ENCODE measurements around the gene KLHDC9. TPM values are rescaled to one million over a fixed set of nuclear protein-coding genes. Genes with fewer than 3 reads are reported as not detected.

Gene KLHDC9
- total and polyA plus RNA-seq, 2 donors (not counting 1 experiment from before 2014, with no cell fraction given), result 0.95 to 3.0 TPM

DNA sequence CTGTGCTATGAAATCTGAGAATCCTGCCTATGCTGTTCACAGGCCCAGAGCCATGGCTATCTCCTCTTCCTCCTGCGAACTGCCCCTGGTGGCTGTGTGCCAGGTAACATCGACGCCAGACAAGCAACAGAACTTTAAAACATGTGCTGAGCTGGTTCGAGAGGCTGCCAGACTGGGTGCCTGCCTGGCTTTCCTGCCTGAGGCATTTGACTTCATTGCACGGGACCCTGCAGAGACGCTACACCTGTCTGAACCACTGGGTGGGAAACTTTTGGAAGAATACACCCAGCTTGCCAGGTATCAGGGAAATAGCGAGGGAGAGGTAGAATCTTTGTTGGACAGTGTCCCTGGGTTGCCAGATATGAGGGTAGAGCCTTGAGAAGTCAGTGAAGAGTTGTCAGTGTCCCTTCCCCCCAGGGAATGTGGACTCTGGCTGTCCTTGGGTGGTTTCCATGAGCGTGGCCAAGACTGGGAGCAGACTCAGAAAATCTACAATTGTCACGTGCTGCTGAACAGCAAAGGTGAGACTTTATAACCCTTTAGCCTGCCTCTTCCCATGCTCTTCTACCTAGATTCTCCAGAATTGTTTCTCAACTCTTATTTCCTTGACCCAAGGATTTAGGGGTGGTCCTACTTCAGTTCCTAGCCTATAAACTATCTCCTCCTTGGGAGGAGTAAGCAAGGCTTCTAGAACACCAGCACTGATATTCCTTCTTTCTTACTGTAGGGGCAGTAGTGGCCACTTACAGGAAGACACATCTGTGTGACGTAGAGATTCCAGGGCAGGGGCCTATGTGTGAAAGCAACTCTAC, 21.1 kb downstream of the KLHDC9 start:
- H3K79me2 ChIP-seq (ENCODE audit: control insufficient read depth, insufficient read depth, low read length), result peaks cover 48% of the 10 kb centered on the region
- H3K9ac ChIP-seq (ENCODE audit: insufficient read depth, low read length), result peak overlapping the region; percentile 97
- peaks cover 2% of the 10 kb centered on the region for H4K20me1 ChIP-seq (ENCODE audit: control insufficient read depth, extremely low read depth, insufficient read depth, low read length)
- peak overlapping the region; percentile 100 for H3K4me2 ChIP-seq (ENCODE audit: extremely low read depth, insufficient read depth, low read length)
- TF ChIP-seq, protein P1, sequence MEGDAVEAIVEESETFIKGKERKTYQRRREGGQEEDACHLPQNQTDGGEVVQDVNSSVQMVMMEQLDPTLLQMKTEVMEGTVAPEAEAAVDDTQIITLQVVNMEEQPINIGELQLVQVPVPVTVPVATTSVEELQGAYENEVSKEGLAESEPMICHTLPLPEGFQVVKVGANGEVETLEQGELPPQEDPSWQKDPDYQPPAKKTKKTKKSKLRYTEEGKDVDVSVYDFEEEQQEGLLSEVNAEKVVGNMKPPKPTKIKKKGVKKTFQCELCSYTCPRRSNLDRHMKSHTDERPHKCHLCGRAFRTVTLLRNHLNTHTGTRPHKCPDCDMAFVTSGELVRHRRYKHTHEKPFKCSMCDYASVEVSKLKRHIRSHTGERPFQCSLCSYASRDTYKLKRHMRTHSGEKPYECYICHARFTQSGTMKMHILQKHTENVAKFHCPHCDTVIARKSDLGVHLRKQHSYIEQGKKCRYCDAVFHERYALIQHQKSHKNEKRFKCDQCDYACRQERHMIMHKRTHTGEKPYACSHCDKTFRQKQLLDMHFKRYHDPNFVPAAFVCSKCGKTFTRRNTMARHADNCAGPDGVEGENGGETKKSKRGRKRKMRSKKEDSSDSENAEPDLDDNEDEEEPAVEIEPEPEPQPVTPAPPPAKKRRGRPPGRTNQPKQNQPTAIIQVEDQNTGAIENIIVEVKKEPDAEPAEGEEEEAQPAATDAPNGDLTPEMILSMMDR (conservative IDR thresholded peaks at IDR 0.05 in 1 of 2, IDR thresholded peaks at IDR 0.05 in 1 of 2; ENCODE audit: low read depth in 1 of 2, low read length in 2 of 2), result peak; percentile 38 to 51
- no peak for TF ChIP-seq EZH2 (IDR thresholded peaks at IDR 0.05; ENCODE audit: low read length, missing control alignments)
- peaks cover 29% of the 10 kb centered on the region for H3K36me3 ChIP-seq (ENCODE audit: control insufficient read depth, insufficient read depth, low read length)
- DNase-seq (ENCODE audit: low read depth in 2 of 2), result peak; percentile 75 to 80
- H2AFZ ChIP-seq (ENCODE audit: low read length), result no peak overlapping the region
- peak overlapping the region; percentile 100 for H3K27ac ChIP-seq (ENCODE audit: insufficient read depth, low read length)
- H3K27me3 ChIP-seq (ENCODE audit: control insufficient read depth, insufficient read depth, low read length), result no peaks in the 10 kb centered on the region
- H3K4me1 ChIP-seq (ENCODE audit: control insufficient read depth, extremely low read depth, insufficient read depth, low read length), result peaks cover 15% of the 10 kb centered on the region
- no peaks in the 10 kb centered on the region for H3K9me3 ChIP-seq (ENCODE audit: control insufficient read depth, insufficient read depth, low read depth, low read length)
- peak overlapping the region; percentile 85 to 100 (median 96) for H3K4me3 ChIP-seq (replicated peaks in 1 of 4; ENCODE audit: control extremely low read depth in 1 of 4, insufficient read depth in 1 of 4, low read depth in 3 of 4, low read length in 4 of 4)

DNA sequence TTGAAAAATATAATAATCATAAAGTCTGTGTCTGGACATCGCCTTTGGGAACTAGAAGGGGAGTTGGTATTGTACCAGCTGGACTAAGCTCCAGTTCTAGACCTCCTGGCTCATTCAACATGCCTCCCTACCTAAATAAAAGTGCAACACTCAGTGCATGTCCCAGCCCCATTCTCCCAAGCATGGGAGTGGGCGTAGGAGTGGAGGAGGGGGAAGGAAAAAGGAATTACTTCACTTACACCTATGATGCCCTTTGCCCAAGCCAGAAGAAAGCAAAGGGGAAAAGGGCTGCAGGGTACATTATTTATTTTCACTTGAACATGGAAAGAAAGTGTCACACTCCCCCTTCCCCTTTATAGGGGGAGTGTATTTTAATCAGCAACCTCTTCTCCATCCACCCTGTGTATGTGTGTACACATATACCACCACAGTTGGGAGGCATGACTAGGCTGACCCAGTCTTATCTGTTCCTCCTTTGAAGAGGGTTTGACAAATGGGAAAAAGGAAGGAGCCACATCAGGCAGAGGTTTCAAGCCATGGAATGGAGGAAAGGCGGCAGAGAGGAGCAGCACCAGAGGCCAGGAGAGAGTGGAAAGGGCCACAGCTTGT, 23.0 kb downstream of the KLHDC9 start:
- Histone ChIP-seq H2AFZ (ENCODE audit: low read length) (no peak overlapping the region), H3K79me2 (ENCODE audit: control insufficient read depth, insufficient read depth, low read length) (peaks cover 37% of the 10 kb centered on the region), H3K27ac (ENCODE audit: insufficient read depth, low read length) (no peak overlapping the region), H3K27me3 (ENCODE audit: control insufficient read depth, insufficient read depth, low read length) (no peaks in the 10 kb centered on the region), H4K20me1 (ENCODE audit: control insufficient read depth, extremely low read depth, insufficient read depth, low read length) (no peaks in the 10 kb centered on the region), H3K4me1 (ENCODE audit: control insufficient read depth, extremely low read depth, insufficient read depth, low read length) (peaks cover 12% of the 10 kb centered on the region), H3K36me3 (ENCODE audit: control insufficient read depth, insufficient read depth, low read length) (peaks cover 34% of the 10 kb centered on the region), H3K9ac (ENCODE audit: insufficient read depth, low read length) (no peak overlapping the region), H3K4me2 (ENCODE audit: extremely low read depth, insufficient read depth, low read length) (no peak overlapping the region), H3K9me3 (ENCODE audit: control insufficient read depth, insufficient read depth, low read depth, low read length) (no peaks in the 10 kb centered on the region), H3K4me3 (replicated peaks in 1 of 4; ENCODE audit: control extremely low read depth in 1 of 4, insufficient read depth in 1 of 4, low read depth in 3 of 4, low read length in 4 of 4) (no peak overlapping the region)
- TF ChIP-seq, protein P1 (conservative IDR thresholded peaks at IDR 0.05 in 1 of 2, IDR thresholded peaks at IDR 0.05 in 1 of 2; ENCODE audit: low read depth in 1 of 2, low read length in 2 of 2), result no peak
- no peak for TF ChIP-seq EZH2 (IDR thresholded peaks at IDR 0.05; ENCODE audit: low read length, missing control alignments)
- no peak for DNase-seq (ENCODE audit: low read depth in 2 of 2)

DNA sequence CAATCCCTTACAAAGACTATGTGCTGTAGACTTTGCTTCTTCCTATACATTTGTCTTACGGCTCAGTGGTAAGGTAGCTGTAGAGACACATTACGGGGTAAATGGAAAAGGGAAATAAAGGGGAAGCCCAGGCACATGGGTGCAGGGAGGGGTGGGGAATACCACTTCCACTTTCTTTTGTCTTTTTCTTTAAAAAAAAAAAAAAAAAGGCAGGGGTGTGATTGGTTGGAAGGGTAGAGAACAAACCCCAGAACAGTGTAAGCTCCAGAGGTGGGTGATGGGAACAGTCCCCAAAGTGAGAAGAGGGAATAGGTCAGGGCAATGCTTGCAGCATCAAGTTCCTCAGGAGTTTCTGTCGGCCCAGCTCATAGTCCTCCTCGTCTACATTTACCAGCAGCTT, 23.7 kb downstream of the KLHDC9 start:
- no peak overlapping the region for H3K9ac ChIP-seq (ENCODE audit: insufficient read depth, low read length)
- peaks cover 34% of the 10 kb centered on the region for H3K36me3 ChIP-seq (ENCODE audit: control insufficient read depth, insufficient read depth, low read length)
- peaks cover 32% of the 10 kb centered on the region for H3K79me2 ChIP-seq (ENCODE audit: control insufficient read depth, insufficient read depth, low read length)

More for the DNA sequence above, 23.7 kb downstream of the KLHDC9 start:
- DNase-seq (ENCODE audit: low read depth in 2 of 2), result no peak
- Histone ChIP-seq H2AFZ (ENCODE audit: low read length) (no peak overlapping the region), H3K27ac (ENCODE audit: insufficient read depth, low read length) (no peak overlapping the region), H3K4me2 (ENCODE audit: extremely low read depth, insufficient read depth, low read length) (no peak overlapping the region), H3K4me1 (ENCODE audit: control insufficient read depth, extremely low read depth, insufficient read depth, low read length) (peaks cover 10% of the 10 kb centered on the region), H3K4me3 (replicated peaks in 1 of 4; ENCODE audit: control extremely low read depth in 1 of 4, insufficient read depth in 1 of 4, low read depth in 3 of 4, low read length in 4 of 4) (no peak overlapping the region), H3K27me3 (ENCODE audit: control insufficient read depth, insufficient read depth, low read length) (no peaks in the 10 kb centered on the region), H4K20me1 (ENCODE audit: control insufficient read depth, extremely low read depth, insufficient read depth, low read length) (no peaks in the 10 kb centered on the region), H3K9me3 (ENCODE audit: control insufficient read depth, insufficient read depth, low read depth, low read length) (no peaks in the 10 kb centered on the region)
- no peak for TF ChIP-seq EZH2 (IDR thresholded peaks at IDR 0.05; ENCODE audit: low read length, missing control alignments)
- TF ChIP-seq, protein P1 (conservative IDR thresholded peaks at IDR 0.05 in 1 of 2, IDR thresholded peaks at IDR 0.05 in 1 of 2; ENCODE audit: low read depth in 1 of 2, low read length in 2 of 2), result no peak

Measured in fibroblast of lung (primary cell).